Colonic mucosa (tissue), 4 donors: Measurements from ENCODE around the gene SLC22A7. TPM values are rescaled to one million over a fixed set of nuclear protein-coding genes. Genes with fewer than 3 reads are reported as not detected.
"Not testable (repeated sequence)": the region's sequence is repeated elsewhere in the genome, so short reads cannot be mapped to it uniquely, and the experiment has no call there.

ENCODE experiments used
- DNase-seq: peaks from one replicate; pipeline ENCODE4 v3.0.0-alpha.2; 2020
- H3K27ac ChIP-seq: fragments of 200-600 bp; one replicate; pipeline ENCODE4 v1.8.0; 2021
- H3K27me3 ChIP-seq: fragments of 200-600 bp; one replicate; pipeline ENCODE4 v1.8.0; 2021
- H3K36me3 ChIP-seq: fragments of 200-600 bp; one replicate; pipeline ENCODE4 v1.8.0; 2021
- H3K4me1 ChIP-seq: fragments of 200-600 bp; one replicate; pipeline ENCODE4 v1.8.0; 2021; ENCODE audit warnings: mild to moderate bottlenecking
- H3K4me3 ChIP-seq: fragments of 200-600 bp; one replicate; pipeline ENCODE4 v1.8.0; 2021
- H3K9ac ChIP-seq, 2 donors: one replicate each; pipeline ENCODE4 v1.7.0; 2013; ENCODE audit warnings: control low read depth in 2 of 2, low read depth in 2 of 2, low read length in 2 of 2
- H3K9me3 ChIP-seq: fragments of 200-600 bp; one replicate; pipeline ENCODE4 v1.8.0; 2021
- CTCF ChIP-seq: fragments of 200-600 bp; IDR thresholded peaks from one replicate; pipeline ENCODE4 v1.8.0; 2022; ENCODE audit warnings: antibody characterized with exemption, mild to moderate bottlenecking
- intact Hi-C: fragments of 100-400 bp; cut with DNase I; formaldehyde crosslinking; loops from one replicate; pipeline ENCODE4 v1.14.1; 2022
- total RNA-seq, 2 donors: library from RNA; stranded (reverse); fragmentation: NEBNext Ultra II Directional in 1 of 2; extraction: Animal tissue kit (Norgen Biotek cat#: 25700) in 1 of 2; gene quantifications; one replicate each; pipeline ENCODE4 v1.2.1, GENCODE V29; 2021
- donor health status: healthy.
- donor health status: DM: no; HTN: no; CAD: no.
- donor health status: DM: no; HTN: no; CAD: no.

The SLC22A7 gene
- total RNA-seq, 2 donors from 2014 or later = not detected

GRCh38 chr6:43347021-43347420 lies 49.0 kb downstream of the SLC22A7 start:
- Histone ChIP-seq H3K27ac (no peak overlapping the region), H3K9ac (no peak overlapping the region), H3K36me3 (no peaks in the 10 kb centered on the region), H3K9me3 (no peaks in the 10 kb centered on the region), H3K27me3 (no peaks in the 10 kb centered on the region), H3K4me1 (no peaks in the 10 kb centered on the region), H3K4me3 (no peak overlapping the region)
- no peak for DNase-seq
- intact Hi-C loops = no loop called here
- TF ChIP-seq CTCF = no peak

GRCh38 chr6:43347444-43347843 lies 49.4 kb downstream of the SLC22A7 start:
- H3K27ac ChIP-seq = no peak overlapping the region
- no peaks in the 10 kb centered on the region for H3K36me3 ChIP-seq
- intact Hi-C loops = no loop called here
- no peak overlapping the region for H3K9ac ChIP-seq
- H3K4me3 ChIP-seq = no peak overlapping the region
- no peaks in the 10 kb centered on the region for H3K4me1 ChIP-seq
- TF ChIP-seq CTCF = no peak
- H3K9me3 ChIP-seq = no peaks in the 10 kb centered on the region
- no peaks in the 10 kb centered on the region for H3K27me3 ChIP-seq
- DNase-seq = no peak

GRCh38 chr6:43351951-43352350 lies 53.9 kb downstream of the SLC22A7 start:
- H3K36me3 ChIP-seq, H3K4me3 ChIP-seq, H3K9me3 ChIP-seq, intact Hi-C loops, H3K9ac ChIP-seq, H3K4me1 ChIP-seq, DNase-seq, H3K27me3 ChIP-seq, H3K27ac ChIP-seq: not testable (repeated sequence)

Other genes starting within 250 kb of the SLC22A7 start
- 10 to 100 TPM; 13.7 to 15.3 TPM for gene CUL7, start 244.4 kb upstream of the SLC22A7 start, total RNA-seq
- gene MRPL2, start 238.8 kb upstream of the SLC22A7 start, total RNA-seq = 100 to 1,000 TPM in 1 of 2 donors, 10 to 100 TPM in 1; 73.2 to 112 TPM
- 100 to 1,000 TPM in 1 of 2 donors, 10 to 100 TPM in 1; 98.8 to 101 TPM for gene KLC4, start 238.6 kb upstream of the SLC22A7 start, total RNA-seq
- 10 to 100 TPM; 15.1 to 15.9 TPM for gene PTK7, start 221.9 kb upstream of the SLC22A7 start, total RNA-seq
- gene SRF, start 127.0 kb upstream of the SLC22A7 start, total RNA-seq = 10 to 100 TPM; 24.8 to 37.6 TPM
- 10 to 100 TPM; 23.4 to 36.9 TPM for gene CUL9, start 116.1 kb upstream of the SLC22A7 start, total RNA-seq
- gene DNPH1, start 68.8 kb upstream of the SLC22A7 start, total RNA-seq = 10 to 100 TPM; 76.8 to 99.4 TPM
- gene TTBK1, start 54.8 kb upstream of the SLC22A7 start, total RNA-seq = 1 to 10 TPM in 1 of 2 donors, under 1 TPM in 1; 0.48 to 1.0 TPM
- gene CRIP3, start 10.6 kb downstream of the SLC22A7 start, total RNA-seq = 1 to 10 TPM in 1 of 2 donors, under 1 TPM in 1; 0.69 to 1.8 TPM
- gene ZNF318, start 71.4 kb downstream of the SLC22A7 start, total RNA-seq = 10 to 100 TPM; 12.3 TPM
- gene ABCC10, start 129.3 kb downstream of the SLC22A7 start, total RNA-seq = 10 to 100 TPM; 22.9 to 33.9 TPM
- gene DLK2, start 157.3 kb downstream of the SLC22A7 start, total RNA-seq = under 1 TPM; 0.19 to 0.22 TPM
- 10 to 100 TPM; 18.6 to 26.4 TPM for gene TJAP1, start 179.3 kb downstream of the SLC22A7 start, total RNA-seq
- 1 to 10 TPM in 1 of 2 donors, under 1 TPM in 1; 0.77 to 1.1 TPM for gene LRRC73, start 212.1 kb downstream of the SLC22A7 start, total RNA-seq
- gene YIPF3, start 218.7 kb downstream of the SLC22A7 start, total RNA-seq = 100 to 1,000 TPM; 121 to 129 TPM
- gene POLR1C, start 218.8 kb downstream of the SLC22A7 start, total RNA-seq = 10 to 100 TPM; 28.1 to 41.8 TPM